D721Med (cell line): ENCODE results near the gene MTCH1.

Source experiments
- DNase-seq: peaks from one replicate; pipeline ENCODE4 v3.0.0; 2011; ENCODE audit warnings: low spot score; ENCODE audit not compliant: insufficient read length
- FAIRE-seq: peaks from 2 replicates; lab custom pipeline; 2011; peaks lifted over from hg19 to GRCh38; lab: Jason Lieb, UNC
- TF ChIP-seq, protein P1 (sequence below): IDR thresholded peaks from 2 replicates; pipeline ENCODE4 v1.5.1; 2012; ENCODE audit warnings: mild to moderate bottlenecking, control low read depth; ENCODE audit not compliant: insufficient read depth; ENCODE audit errors: missing control alignments

MTCH1 gene, protein sequence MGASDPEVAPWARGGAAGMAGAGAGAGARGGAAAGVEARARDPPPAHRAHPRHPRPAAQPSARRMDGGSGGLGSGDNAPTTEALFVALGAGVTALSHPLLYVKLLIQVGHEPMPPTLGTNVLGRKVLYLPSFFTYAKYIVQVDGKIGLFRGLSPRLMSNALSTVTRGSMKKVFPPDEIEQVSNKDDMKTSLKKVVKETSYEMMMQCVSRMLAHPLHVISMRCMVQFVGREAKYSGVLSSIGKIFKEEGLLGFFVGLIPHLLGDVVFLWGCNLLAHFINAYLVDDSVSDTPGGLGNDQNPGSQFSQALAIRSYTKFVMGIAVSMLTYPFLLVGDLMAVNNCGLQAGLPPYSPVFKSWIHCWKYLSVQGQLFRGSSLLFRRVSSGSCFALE

DNA sequence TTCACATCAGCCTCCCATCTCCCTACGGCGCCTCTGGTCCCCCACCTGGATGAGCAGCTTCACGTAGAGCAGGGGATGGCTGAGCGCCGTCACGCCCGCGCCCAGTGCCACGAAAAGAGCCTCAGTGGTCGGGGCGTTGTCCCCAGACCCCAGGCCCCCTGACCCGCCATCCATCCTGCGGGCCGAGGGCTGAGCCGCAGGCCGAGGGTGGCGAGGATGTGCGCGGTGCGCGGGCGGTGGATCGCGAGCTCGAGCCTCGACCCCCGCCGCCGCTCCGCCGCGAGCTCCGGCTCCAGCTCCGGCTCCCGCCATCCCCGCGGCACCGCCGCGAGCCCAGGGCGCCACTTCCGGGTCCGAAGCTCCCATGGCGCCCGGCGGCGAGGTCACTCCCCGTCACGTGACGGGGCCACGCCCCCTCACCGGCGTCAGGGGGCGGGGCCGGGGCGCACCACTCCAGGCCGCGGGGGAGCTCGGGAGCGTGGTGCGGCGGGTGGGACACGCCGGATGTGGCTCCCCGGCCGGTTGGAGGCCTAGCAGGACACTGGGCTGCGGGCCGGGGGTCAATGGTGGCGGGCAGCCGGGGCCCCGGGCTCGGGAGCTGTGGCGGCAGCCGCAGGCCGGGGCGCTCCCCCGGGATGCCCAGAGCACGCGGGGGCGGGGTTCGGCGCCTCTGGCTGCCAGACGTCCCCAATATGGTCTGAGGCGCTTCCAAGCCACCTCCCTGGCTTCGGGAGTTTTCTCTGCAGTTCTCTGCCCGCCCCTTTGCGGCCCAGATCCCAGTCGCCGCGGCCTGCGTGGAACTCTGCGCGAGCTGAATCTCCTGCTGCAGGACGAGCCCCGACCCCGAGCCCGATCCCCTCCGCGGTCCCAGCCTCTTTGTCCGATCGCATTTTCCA lies at the start of gene MTCH1:
MTCH1 (minus strand) TSS at position 389 of the 896 bp plus-strand sequence; CDS start at position 366, 23 bp downstream.
- TF ChIP-seq, protein P1, sequence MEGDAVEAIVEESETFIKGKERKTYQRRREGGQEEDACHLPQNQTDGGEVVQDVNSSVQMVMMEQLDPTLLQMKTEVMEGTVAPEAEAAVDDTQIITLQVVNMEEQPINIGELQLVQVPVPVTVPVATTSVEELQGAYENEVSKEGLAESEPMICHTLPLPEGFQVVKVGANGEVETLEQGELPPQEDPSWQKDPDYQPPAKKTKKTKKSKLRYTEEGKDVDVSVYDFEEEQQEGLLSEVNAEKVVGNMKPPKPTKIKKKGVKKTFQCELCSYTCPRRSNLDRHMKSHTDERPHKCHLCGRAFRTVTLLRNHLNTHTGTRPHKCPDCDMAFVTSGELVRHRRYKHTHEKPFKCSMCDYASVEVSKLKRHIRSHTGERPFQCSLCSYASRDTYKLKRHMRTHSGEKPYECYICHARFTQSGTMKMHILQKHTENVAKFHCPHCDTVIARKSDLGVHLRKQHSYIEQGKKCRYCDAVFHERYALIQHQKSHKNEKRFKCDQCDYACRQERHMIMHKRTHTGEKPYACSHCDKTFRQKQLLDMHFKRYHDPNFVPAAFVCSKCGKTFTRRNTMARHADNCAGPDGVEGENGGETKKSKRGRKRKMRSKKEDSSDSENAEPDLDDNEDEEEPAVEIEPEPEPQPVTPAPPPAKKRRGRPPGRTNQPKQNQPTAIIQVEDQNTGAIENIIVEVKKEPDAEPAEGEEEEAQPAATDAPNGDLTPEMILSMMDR, result no peak
- no peak for FAIRE-seq
- DNase-seq, result peak; percentile 88

DNA sequence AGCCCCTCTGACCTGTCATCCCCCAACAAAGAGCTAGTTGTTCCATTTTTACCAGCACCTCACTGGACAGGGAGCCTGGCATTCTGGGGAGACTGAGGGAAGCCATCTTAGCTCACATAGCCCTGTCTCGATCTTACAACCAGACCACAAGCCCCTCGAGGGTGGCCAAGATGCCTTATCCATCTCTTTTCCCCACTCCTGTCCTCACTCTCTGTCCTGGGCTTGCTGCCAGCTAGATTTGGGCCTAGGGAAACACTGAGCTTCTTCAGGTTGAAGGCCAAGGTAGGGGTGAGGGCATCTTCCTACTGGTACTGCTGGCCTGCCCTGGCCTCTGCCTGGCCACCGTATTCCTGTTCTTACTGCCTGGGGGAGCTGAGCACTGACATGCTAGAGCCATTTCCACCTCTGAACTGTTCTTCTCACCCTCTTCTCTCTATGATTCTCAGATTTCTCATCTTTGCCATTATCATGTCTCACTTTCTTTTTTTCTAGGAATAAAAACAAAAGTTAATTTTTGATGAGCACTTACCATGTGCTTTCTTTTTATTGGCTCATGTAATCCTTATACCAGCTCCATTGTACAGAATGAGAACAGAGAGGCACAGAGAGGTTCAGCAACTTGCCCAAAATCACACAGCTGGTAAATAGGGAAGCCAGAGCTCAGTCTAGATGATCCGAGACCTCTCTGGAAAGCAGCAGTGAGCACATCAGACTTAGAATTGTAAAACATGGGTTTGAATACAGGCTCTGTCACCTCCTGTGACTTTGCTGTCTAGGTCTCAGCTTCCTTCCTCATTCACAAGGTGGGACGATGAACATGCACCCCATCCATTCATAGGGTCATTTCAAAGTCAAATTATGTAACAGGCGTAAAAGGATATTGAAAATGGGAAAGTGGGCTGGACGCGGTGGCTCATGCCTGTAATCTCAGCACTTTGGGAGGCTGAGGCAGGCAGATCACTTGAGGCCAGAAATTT lies 48.1 kb upstream of the MTCH1 start:
- FAIRE-seq (no peak), DNase-seq (no peak)
- TF ChIP-seq, protein P1, result no peak

DNA sequence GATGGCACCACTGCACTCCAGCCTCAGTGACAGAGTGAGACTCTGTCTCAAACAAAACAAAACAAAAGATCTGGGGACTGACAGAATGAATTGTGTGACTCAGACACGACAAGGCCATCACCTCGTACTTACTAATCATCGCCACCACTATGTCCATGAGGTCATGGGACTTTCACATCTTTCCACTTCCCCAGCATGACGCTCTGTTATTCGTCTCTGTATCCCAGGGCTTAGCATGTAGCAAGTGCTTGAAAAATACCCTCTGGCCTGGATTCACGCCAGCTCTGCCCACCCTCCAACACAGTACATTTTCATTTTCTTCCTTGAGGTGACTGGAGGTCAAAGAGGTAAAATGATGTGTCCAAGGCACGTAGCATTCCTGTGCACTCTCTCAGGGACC lies 47.3 kb upstream of the MTCH1 start:
- no peak for DNase-seq
- TF ChIP-seq, protein P1, result no peak
- FAIRE-seq, result no peak

DNA sequence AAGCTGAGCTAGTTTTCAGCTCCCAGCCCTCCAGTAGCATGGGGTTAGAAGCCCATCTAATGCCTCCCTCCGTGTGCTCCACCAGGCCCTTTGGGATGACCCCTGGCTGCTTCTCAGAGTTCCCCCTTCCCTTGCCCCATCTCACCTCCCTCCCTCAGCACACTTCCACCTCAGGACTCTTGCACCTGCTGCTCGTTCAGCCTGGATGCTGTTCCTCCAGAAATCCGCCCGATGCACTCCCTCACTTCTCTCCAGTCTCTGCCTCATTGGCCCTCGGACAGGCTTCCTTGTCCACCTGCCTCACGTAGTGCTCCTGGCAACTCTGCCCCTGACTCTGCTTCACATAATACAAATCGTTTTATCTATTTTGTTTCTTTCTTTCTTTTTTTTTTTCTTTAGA lies 46.2 kb upstream of the MTCH1 start:
- FAIRE-seq (no peak), DNase-seq (no peak)
- TF ChIP-seq, protein P1, result no peak

DNA sequence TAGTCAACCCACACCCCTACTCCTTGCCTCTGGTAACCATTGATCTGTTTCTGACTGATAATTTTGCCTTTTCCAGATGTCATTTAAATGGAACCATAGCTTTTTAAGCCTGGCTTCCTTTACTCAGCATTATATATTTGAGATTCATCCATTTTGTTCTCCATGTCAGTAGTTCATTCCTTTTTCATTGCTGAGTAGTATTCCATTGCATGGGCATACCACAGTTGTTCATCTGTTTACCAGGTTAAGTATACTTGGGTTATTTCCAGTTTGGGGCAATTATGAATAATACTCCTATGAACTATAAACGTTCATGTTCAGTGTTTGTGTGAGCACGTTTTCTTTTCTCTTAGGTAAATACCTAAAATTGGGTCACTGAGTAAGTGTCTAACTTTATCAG lies 44.6 kb upstream of the MTCH1 start:
- no peak for DNase-seq
- no peak for FAIRE-seq
- TF ChIP-seq, protein P1, result no peak

DNA sequence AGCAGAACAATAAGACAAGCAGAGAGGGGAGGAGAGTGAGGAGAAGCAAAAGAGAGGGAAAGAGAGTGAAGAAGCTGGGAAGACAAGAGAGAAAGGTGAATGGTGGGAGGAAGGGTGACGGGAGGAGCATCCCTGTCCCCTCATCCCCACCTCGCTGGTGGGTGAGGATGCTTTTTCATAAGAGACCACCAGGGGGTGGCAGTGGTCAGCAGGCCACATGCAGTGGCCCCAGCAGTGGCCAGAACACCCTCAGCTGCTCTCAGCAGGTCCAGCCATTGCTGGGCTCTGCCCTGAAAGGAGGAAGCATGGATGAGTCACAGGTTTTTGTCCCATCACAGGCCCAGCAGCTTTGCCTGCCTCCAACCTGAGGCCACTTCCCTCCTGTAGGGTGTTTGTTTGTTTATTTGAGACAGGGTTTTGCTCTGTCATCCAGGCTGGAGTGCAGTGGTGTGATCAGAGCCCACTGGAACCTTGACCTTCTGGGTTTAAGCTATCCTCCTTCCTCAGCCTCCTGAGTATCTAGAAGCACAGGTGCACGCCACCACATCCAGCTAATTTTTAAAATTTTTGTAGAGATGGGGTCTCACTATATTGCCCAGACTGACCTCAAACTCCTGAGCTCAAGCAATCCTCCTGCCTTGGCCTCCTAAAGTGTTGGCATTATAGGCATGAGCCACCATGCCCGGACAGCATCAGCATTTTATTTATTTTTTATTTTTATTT lies 43.4 kb upstream of the MTCH1 start:
- FAIRE-seq (no peak), DNase-seq (peak; percentile 66)
- TF ChIP-seq, protein P1, result peak; percentile 60
